ENCODE results near the gene YAF2. TPM values are rescaled to one million over a fixed set of nuclear protein-coding genes. Genes with fewer than 3 reads are reported as not detected.

Gene YAF2
- total RNA-seq, 1 experiment from 2014 or later = 27.6 TPM

- Histone ChIP-seq H3K9me3 (ENCODE audit: control insufficient read depth, insufficient read depth, low read depth, low read length) (no peaks in the 10 kb centered on the region), H3K27me3 (ENCODE audit: control insufficient read depth, insufficient read depth, low read length) (no peaks in the 10 kb centered on the region), H3K4me1 (ENCODE audit: control insufficient read depth, insufficient read depth, low read length) (no peaks in the 10 kb centered on the region), H3K36me3 (ENCODE audit: control insufficient read depth, insufficient read depth, low read length) (no peaks in the 10 kb centered on the region), H3K4me3 (ENCODE audit: low read depth in 2 of 2, low read length in 2 of 2) (no peak overlapping the region), H3K27ac (ENCODE audit: low read length) (no peak overlapping the region)
- no TSS peak for BruUV-seq (replicated peaks)
- ChIA-PET POLR2A (no interaction called here), CTCF (no interaction called here)
- DNase-seq (ENCODE audit: low read depth, low spot score) = no peak
- in situ Hi-C loops (cut with HindIII; ENCODE audit: low pct_unique_long_range_greater_than_20kb, low sequenced_read_pairs) (no loop called here), intact Hi-C loops (cut with micrococcal nuclease; ENCODE audit: unreplicated experiment) (no loop called here)
- ATAC-seq = no peak
- no peak for TF ChIP-seq TCF7L2 (IDR thresholded peaks at IDR 0.05; ENCODE audit: low read depth, low read length)
- TF ChIP-seq, protein P1, sequence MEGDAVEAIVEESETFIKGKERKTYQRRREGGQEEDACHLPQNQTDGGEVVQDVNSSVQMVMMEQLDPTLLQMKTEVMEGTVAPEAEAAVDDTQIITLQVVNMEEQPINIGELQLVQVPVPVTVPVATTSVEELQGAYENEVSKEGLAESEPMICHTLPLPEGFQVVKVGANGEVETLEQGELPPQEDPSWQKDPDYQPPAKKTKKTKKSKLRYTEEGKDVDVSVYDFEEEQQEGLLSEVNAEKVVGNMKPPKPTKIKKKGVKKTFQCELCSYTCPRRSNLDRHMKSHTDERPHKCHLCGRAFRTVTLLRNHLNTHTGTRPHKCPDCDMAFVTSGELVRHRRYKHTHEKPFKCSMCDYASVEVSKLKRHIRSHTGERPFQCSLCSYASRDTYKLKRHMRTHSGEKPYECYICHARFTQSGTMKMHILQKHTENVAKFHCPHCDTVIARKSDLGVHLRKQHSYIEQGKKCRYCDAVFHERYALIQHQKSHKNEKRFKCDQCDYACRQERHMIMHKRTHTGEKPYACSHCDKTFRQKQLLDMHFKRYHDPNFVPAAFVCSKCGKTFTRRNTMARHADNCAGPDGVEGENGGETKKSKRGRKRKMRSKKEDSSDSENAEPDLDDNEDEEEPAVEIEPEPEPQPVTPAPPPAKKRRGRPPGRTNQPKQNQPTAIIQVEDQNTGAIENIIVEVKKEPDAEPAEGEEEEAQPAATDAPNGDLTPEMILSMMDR (IDR thresholded peaks at IDR 0.05) = no peak
- TF ChIP-seq POLR2AphosphoS5 (IDR thresholded peaks at IDR 0.05; ENCODE audit: low read depth, low read length) = no peak
- TF ChIP-seq, protein P2, sequence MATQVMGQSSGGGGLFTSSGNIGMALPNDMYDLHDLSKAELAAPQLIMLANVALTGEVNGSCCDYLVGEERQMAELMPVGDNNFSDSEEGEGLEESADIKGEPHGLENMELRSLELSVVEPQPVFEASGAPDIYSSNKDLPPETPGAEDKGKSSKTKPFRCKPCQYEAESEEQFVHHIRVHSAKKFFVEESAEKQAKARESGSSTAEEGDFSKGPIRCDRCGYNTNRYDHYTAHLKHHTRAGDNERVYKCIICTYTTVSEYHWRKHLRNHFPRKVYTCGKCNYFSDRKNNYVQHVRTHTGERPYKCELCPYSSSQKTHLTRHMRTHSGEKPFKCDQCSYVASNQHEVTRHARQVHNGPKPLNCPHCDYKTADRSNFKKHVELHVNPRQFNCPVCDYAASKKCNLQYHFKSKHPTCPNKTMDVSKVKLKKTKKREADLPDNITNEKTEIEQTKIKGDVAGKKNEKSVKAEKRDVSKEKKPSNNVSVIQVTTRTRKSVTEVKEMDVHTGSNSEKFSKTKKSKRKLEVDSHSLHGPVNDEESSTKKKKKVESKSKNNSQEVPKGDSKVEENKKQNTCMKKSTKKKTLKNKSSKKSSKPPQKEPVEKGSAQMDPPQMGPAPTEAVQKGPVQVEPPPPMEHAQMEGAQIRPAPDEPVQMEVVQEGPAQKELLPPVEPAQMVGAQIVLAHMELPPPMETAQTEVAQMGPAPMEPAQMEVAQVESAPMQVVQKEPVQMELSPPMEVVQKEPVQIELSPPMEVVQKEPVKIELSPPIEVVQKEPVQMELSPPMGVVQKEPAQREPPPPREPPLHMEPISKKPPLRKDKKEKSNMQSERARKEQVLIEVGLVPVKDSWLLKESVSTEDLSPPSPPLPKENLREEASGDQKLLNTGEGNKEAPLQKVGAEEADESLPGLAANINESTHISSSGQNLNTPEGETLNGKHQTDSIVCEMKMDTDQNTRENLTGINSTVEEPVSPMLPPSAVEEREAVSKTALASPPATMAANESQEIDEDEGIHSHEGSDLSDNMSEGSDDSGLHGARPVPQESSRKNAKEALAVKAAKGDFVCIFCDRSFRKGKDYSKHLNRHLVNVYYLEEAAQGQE (IDR thresholded peaks at IDR 0.05; ENCODE audit: insufficient read depth in 1 of 2, low read depth in 2 of 2, low read length in 1 of 2) = no peak
- TF ChIP-seq SIN3A (IDR thresholded peaks at IDR 0.05; ENCODE audit: borderline replicate concordance, insufficient read depth, low read depth, low read length) = no peak
Observed at GRCh38 chr12:42186793-42187192, 51.3 kb downstream of the YAF2 start.

DNA sequence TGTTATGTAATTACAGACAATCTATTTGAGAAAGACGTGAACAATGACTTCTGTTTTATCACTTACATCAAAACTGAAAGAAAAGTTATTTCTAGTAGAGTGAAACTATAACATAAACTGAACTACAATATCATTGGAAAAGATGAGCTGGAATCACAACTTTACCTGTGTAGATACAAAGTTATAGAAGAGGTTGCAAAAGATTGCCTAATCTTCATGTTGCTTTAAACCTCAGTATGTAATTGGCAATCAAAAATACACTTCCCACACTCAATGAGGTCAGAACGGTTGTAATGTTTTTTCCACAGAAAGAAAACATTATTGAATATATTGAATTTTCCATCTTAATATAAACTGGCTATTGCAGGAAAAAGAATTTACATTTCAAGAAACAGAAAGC is 55.7 kb downstream of the YAF2 start:
- Histone ChIP-seq H3K27me3 (ENCODE audit: control insufficient read depth, insufficient read depth, low read length) (no peaks in the 10 kb centered on the region), H3K36me3 (ENCODE audit: control insufficient read depth, insufficient read depth, low read length) (no peaks in the 10 kb centered on the region), H3K27ac (ENCODE audit: low read length) (no peak overlapping the region), H3K9me3 (ENCODE audit: control insufficient read depth, insufficient read depth, low read depth, low read length) (no peaks in the 10 kb centered on the region), H3K4me1 (ENCODE audit: control insufficient read depth, insufficient read depth, low read length) (no peaks in the 10 kb centered on the region), H3K4me3 (ENCODE audit: low read depth in 2 of 2, low read length in 2 of 2) (no peak overlapping the region)
- CTCF ChIA-PET = no interaction called here
- ATAC-seq (no peak), DNase-seq (ENCODE audit: low read depth, low spot score) (no peak)
- TF ChIP-seq SIN3A (IDR thresholded peaks at IDR 0.05; ENCODE audit: borderline replicate concordance, insufficient read depth, low read depth, low read length) (no peak), POLR2AphosphoS5 (IDR thresholded peaks at IDR 0.05; ENCODE audit: low read depth, low read length) (no peak), TCF7L2 (IDR thresholded peaks at IDR 0.05; ENCODE audit: low read depth, low read length) (no peak)
- TF ChIP-seq, protein P1 (IDR thresholded peaks at IDR 0.05) = no peak
- TF ChIP-seq, protein P2 (IDR thresholded peaks at IDR 0.05; ENCODE audit: insufficient read depth in 1 of 2, low read depth in 2 of 2, low read length in 1 of 2) = no peak
- BruUV-seq (replicated peaks) = no TSS peak
- intact Hi-C loops (cut with micrococcal nuclease; ENCODE audit: unreplicated experiment) = no loop called here
- POLR2A ChIA-PET = no interaction called here
- in situ Hi-C loops (cut with HindIII; ENCODE audit: low pct_unique_long_range_greater_than_20kb, low sequenced_read_pairs) = no loop called here

Measured in Panc1 (cell line).